Hepatocyte (in vitro differentiated cells): ENCODE data around the gene CGB1.

ENCODE experiments used
- CTCF ChIP-seq: fragments of 200-600 bp; sonication (generic); IDR thresholded peaks from 2 replicates; pipeline ENCODE4 v1.5.1; 2016; ENCODE audit warnings: antibody characterized with exemption, mild to moderate bottlenecking; ENCODE audit not compliant: poor library complexity
- EZH2 ChIP-seq: fragments of 200-600 bp; sonication (generic); IDR thresholded peaks from 2 replicates; pipeline ENCODE4 v1.6.1; 2016; ENCODE audit warnings: antibody characterized with exemption, mild to moderate bottlenecking, borderline replicate concordance

DNA sequence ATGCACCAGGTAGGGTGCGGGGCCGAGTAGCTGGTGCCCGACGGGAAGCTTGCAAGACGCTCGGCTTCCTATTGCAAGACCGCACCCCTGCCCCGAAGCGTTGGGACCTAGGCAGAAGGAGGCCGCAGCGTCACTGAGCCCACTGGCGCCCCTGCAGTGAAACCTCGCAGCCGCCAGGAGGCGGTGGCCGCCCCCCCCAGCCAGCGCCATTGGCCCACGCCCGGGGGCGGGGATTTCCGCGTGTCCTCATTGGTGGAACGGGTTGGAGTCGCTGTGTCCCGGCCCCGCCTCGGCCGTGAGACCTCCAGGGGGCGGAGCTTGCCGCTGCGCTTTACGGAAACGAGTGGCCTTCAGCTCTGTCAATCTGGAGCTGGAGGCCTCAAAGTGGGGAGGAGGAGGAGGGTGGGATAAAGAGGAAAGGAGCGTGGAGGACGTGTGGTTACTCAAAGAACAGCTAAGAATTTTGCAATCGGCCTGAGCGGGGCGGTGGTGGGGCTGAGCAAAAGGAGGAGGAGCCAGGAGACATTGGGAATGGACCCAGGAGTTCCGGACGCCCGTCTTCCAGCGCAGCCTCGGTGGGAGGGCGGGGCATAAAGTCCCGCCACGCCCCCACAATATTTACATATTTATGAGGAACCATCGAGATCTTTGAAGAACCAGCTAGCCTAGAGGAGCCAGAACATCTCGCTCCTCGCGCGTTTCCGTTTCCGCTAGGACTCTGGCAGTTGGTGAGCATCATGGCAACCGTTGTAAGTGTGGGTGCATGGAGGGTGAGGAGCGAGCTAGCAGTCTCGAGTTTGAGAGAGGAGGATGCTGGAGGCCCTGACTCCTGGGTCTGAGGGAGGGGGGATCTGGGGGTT is 43.3 kb downstream of the CGB1 start, which contains the start of the genes GYS1 and RUVBL2:
- peak; percentile 95 for TF ChIP-seq CTCF
- TF ChIP-seq EZH2, result no peak
